ENCODE results near the gene DNAJC30.

GRCh38 chr7:73669858-73670385 lies 13.3 kb downstream of the DNAJC30 start:
- TF ChIP-seq USF1 (IDR thresholded peaks at IDR 0.05; ENCODE audit: borderline replicate concordance, low read depth) (no peak), RFX5 (IDR thresholded peaks at IDR 0.05; ENCODE audit: low read length) (no peak)

All from SK-N-SH (cell line).